ENCODE measurements around the gene GATM. TPM values are rescaled to one million over a fixed set of nuclear protein-coding genes. Genes with fewer than 3 reads are reported as not detected.
A peak's percentile ranks its signal among the peaks of the same experiment; 100 is the strongest.

GATM gene
- polyA plus RNA-seq, 1 donor (not counting 4 experiments of a cell fraction or from before 2014, with no cell fraction given), result 0.60 TPM

- Histone ChIP-seq H3K36me3 (ENCODE audit: control insufficient read depth in 2 of 2, extremely low read depth in 1 of 2, insufficient read depth in 2 of 2, low read length in 2 of 2) (peaks cover 18 to 21% of the 10 kb centered on the region in 2 experiments), H3K4me3 (ENCODE audit: control insufficient read depth in 2 of 3, extremely low read depth in 1 of 3, insufficient read depth in 2 of 3, low read depth in 1 of 3, low read length in 3 of 3) (no peak overlapping the region), H3K27me3 (ENCODE audit: control insufficient read depth, extremely low read depth, insufficient read depth, low read length) (no peaks in the 10 kb centered on the region), H3K9ac (ENCODE audit: control insufficient read depth, extremely low read depth, insufficient read depth, low read length) (no peak overlapping the region), H3K9me3 (ENCODE audit: control insufficient read depth, low read depth, low read length) (no peaks in the 10 kb centered on the region), H3K4me1 (ENCODE audit: control insufficient read depth, extremely low read depth, insufficient read depth, low read length) (no peaks in the 10 kb centered on the region), H2AFZ (ENCODE audit: control insufficient read depth, low read length) (no peak overlapping the region), H4K20me1 (ENCODE audit: control insufficient read depth, extremely low read depth, insufficient read depth, low read length) (no peaks in the 10 kb centered on the region), H3K9me1 (ENCODE audit: control insufficient read depth, extremely low read depth, insufficient read depth, low read length) (no peaks in the 10 kb centered on the region), H3K4me2 (ENCODE audit: control insufficient read depth, extremely low read depth, insufficient read depth, low read depth, low read length) (no peak overlapping the region), H3K79me2 (ENCODE audit: control insufficient read depth, insufficient read depth, low read length) (no peaks in the 10 kb centered on the region), H3K27ac (ENCODE audit: control insufficient read depth, insufficient read depth, low read length) (no peak overlapping the region)
- TF ChIP-seq CTCF (optimal IDR thresholded peaks at IDR 0.05 in 1 of 3, IDR thresholded peaks at IDR 0.05 in 1 of 3, conservative IDR thresholded peaks at IDR 0.05 in 1 of 3; ENCODE audit: extremely low read depth in 1 of 3, insufficient read depth in 2 of 3, low read length in 3 of 3) (no peak), EZH2 (IDR thresholded peaks at IDR 0.05; ENCODE audit: low read length) (no peak)
- dilution Hi-C loops (cut with MboI; ENCODE audit: extremely low pct_ligation_motif_present, low sequenced_read_pairs), result no loop called here
- DNase-seq (ENCODE audit: low read depth, low spot score), result no peak
- peak; percentile 13 for FAIRE-seq
These were observed 36.0 kb upstream of the GATM start for GRCh38 chr15:45414215-45414885.

GRCh38 chr15:45409596-45409995, 31.3 kb upstream of the GATM start:
- Histone ChIP-seq H3K36me3 (ENCODE audit: control insufficient read depth in 2 of 2, extremely low read depth in 1 of 2, insufficient read depth in 2 of 2, low read length in 2 of 2) (peaks cover 17% of the 10 kb centered on the region in 2 experiments), H3K79me2 (ENCODE audit: control insufficient read depth, insufficient read depth, low read length) (peaks cover 14% of the 10 kb centered on the region), H2AFZ (ENCODE audit: control insufficient read depth, low read length) (no peak overlapping the region), H4K20me1 (ENCODE audit: control insufficient read depth, extremely low read depth, insufficient read depth, low read length) (no peaks in the 10 kb centered on the region), H3K9me1 (ENCODE audit: control insufficient read depth, extremely low read depth, insufficient read depth, low read length) (no peaks in the 10 kb centered on the region), H3K9me3 (ENCODE audit: control insufficient read depth, low read depth, low read length) (no peaks in the 10 kb centered on the region), H3K4me3 (ENCODE audit: control insufficient read depth in 2 of 3, extremely low read depth in 1 of 3, insufficient read depth in 2 of 3, low read depth in 1 of 3, low read length in 3 of 3) (no peak overlapping the region), H3K4me2 (ENCODE audit: control insufficient read depth, extremely low read depth, insufficient read depth, low read depth, low read length) (no peak overlapping the region), H3K27me3 (ENCODE audit: control insufficient read depth, extremely low read depth, insufficient read depth, low read length) (no peaks in the 10 kb centered on the region), H3K9ac (ENCODE audit: control insufficient read depth, extremely low read depth, insufficient read depth, low read length) (no peak overlapping the region), H3K27ac (ENCODE audit: control insufficient read depth, insufficient read depth, low read length) (no peak overlapping the region), H3K4me1 (ENCODE audit: control insufficient read depth, extremely low read depth, insufficient read depth, low read length) (no peaks in the 10 kb centered on the region)
- TF ChIP-seq CTCF (optimal IDR thresholded peaks at IDR 0.05 in 1 of 3, IDR thresholded peaks at IDR 0.05 in 1 of 3, conservative IDR thresholded peaks at IDR 0.05 in 1 of 3; ENCODE audit: extremely low read depth in 1 of 3, insufficient read depth in 2 of 3, low read length in 3 of 3) (no peak), EZH2 (IDR thresholded peaks at IDR 0.05; ENCODE audit: low read length) (no peak)
- DNase-seq (ENCODE audit: low read depth, low spot score), result no peak
- dilution Hi-C loops (cut with MboI; ENCODE audit: extremely low pct_ligation_motif_present, low sequenced_read_pairs), result no loop called here
- no peak for FAIRE-seq
